A549 (cell line): Measurements from ENCODE around the gene EML1. TPM values are rescaled to one million over a fixed set of nuclear protein-coding genes. Genes with fewer than 3 reads are reported as not detected.

ENCODE experiments used
- ATAC-seq, 2 experiments: fragments of 200-7000 bp in 1 of 2; fragments of >200 bp in 1 of 2; cut with Nextera tagmentation in 1 of 2; cut with Tn5 transposase in 1 of 2; 3 replicates each; pipeline versions ENCODE4 v1.8.0 to v1.9.1; 2018 to 2020; ENCODE audit warnings: mild to moderate bottlenecking in 1 of 2, moderate library complexity in 1 of 2
- CTCF ChIA-PET: fragments of 300-600 bp; sonication (Branson Sonifier 250); formaldehyde crosslinking; extraction: SDS; loops from one replicate; lab custom pipeline; 2021; ENCODE audit warnings: antibody characterized with exemption, inconsistent platforms; lab: Yijun Ruan, JAX
- POLR2A ChIA-PET: fragments of 350-600 bp; formaldehyde crosslinking; extraction: SDS; loops from one replicate; lab custom pipeline; 2021; ENCODE audit warnings: antibody characterized with exemption, inconsistent platforms; lab: Yijun Ruan, JAX
- DNase-seq, 2 experiments: peaks; one replicate each; pipeline versions ENCODE4 v3.0.0 to v3.0.0-alpha.2; 2011 to 2016; ENCODE audit warnings: low read depth in 1 of 2, low spot score in 1 of 2
- FAIRE-seq: peaks from 2 replicates; lab custom pipeline; 2011; peaks lifted over from hg19 to GRCh38; lab: Jason Lieb, UNC
- H3K27ac ChIP-seq, 2 experiments: fragments of >200 bp; sonication (Bioruptor Twin); formaldehyde crosslinking; 3 replicates each; pipeline ENCODE4 v1.5.1; 2016 to 2017
- H3K4me1 ChIP-seq: fragments of >200 bp; sonication (Bioruptor Twin); formaldehyde crosslinking; 3 replicates; pipeline ENCODE4 v1.6.1; 2016
- H3K4me2 ChIP-seq: fragments of >200 bp; sonication (Bioruptor Twin); formaldehyde crosslinking; 3 replicates; pipeline ENCODE4 v1.6.1; 2016
- H3K4me3 ChIP-seq: fragments of >200 bp; sonication (Bioruptor Twin); formaldehyde crosslinking; 3 replicates; pipeline ENCODE4 v1.5.1; 2016
- H3K9me3 ChIP-seq: fragments of >200 bp; sonication (Bioruptor Twin); formaldehyde crosslinking; 3 replicates; pipeline ENCODE4 v1.6.1; 2016
- ATOH8 ChIP-seq: fragments of 250-450 bp; sonication (Bioruptor Pico); IDR thresholded peaks from 2 replicates; pipeline ENCODE4 v1.5.0; 2020; ENCODE audit warnings: low read depth, mild to moderate bottlenecking, moderate library complexity
- CBX8 ChIP-seq: fragments of 200-600 bp; sonication (generic); IDR thresholded peaks from 2 replicates; pipeline ENCODE4 v1.6.1; 2016
- EHF ChIP-seq: fragments of 250-450 bp; sonication (Bioruptor Pico); IDR thresholded peaks from 2 replicates; pipeline ENCODE4 v1.5.0; 2020; ENCODE audit warnings: mild to moderate bottlenecking
- EHMT2 ChIP-seq: fragments of 200-600 bp; sonication (generic); IDR thresholded peaks from 2 replicates; pipeline ENCODE4 v1.6.1; 2016; ENCODE audit warnings: antibody characterized with exemption, low read depth, mild to moderate bottlenecking, moderate library complexity
- HDAC2 ChIP-seq: fragments of 200-600 bp; sonication (generic); IDR thresholded peaks from 2 replicates; pipeline ENCODE4 v1.6.1; 2016
- HEYL ChIP-seq: fragments of 250-450 bp; sonication (Bioruptor Pico); IDR thresholded peaks from 2 replicates; pipeline ENCODE4 v1.8.0; 2021; ENCODE audit warnings: mild to moderate bottlenecking, moderate library complexity
- HOXA7 ChIP-seq: fragments of 250-450 bp; sonication (Bioruptor Pico); IDR thresholded peaks from 2 replicates; pipeline ENCODE4 v1.5.0; 2020; ENCODE audit warnings: mild to moderate bottlenecking, moderate library complexity
- HOXB13 ChIP-seq: fragments of 250-450 bp; sonication (Bioruptor Pico); IDR thresholded peaks from 2 replicates; pipeline ENCODE4 v1.5.0; 2020; ENCODE audit warnings: low read depth, mild to moderate bottlenecking, moderate library complexity
- HOXB5 ChIP-seq: fragments of 250-450 bp; sonication (Bioruptor Pico); IDR thresholded peaks from 2 replicates; pipeline ENCODE4 v1.5.0; 2020; ENCODE audit warnings: mild to moderate bottlenecking, moderate library complexity
- JUNB ChIP-seq: fragments of >200 bp; sonication (Bioruptor Twin); formaldehyde crosslinking; IDR thresholded peaks from 2 replicates; pipeline ENCODE4 v1.6.1; 2016
- KDM5A ChIP-seq: fragments of 200-600 bp; sonication (generic); IDR thresholded peaks from 2 replicates; pipeline ENCODE4 v1.6.1; 2016; ENCODE audit warnings: antibody characterized with exemption, mild to moderate bottlenecking
- NPAS2 ChIP-seq: fragments of 250-450 bp; sonication (Bioruptor Pico); IDR thresholded peaks from 2 replicates; pipeline ENCODE4 v1.8.0; 2022; ENCODE audit warnings: mild to moderate bottlenecking, moderate library complexity, borderline replicate concordance
- NR3C1 ChIP-seq: fragments of >200 bp; sonication (Bioruptor Twin); formaldehyde crosslinking; IDR thresholded peaks from 3 replicates; pipeline ENCODE4 v1.6.1; 2017
- RARB ChIP-seq: fragments of 250-450 bp; sonication (Bioruptor Pico); IDR thresholded peaks from 2 replicates; pipeline ENCODE4 v1.8.0; 2021; ENCODE audit warnings: mild to moderate bottlenecking, moderate library complexity
- REST ChIP-seq: fragments of 200-600 bp; sonication (generic); IDR thresholded peaks from 2 replicates; pipeline ENCODE4 v1.6.1; 2016; ENCODE audit warnings: antibody characterized with exemption, mild to moderate bottlenecking, moderate library complexity
- RNF2 ChIP-seq: fragments of 200-600 bp; sonication (generic); IDR thresholded peaks from 2 replicates; pipeline ENCODE4 v1.6.1; 2016; ENCODE audit warnings: low read depth, mild to moderate bottlenecking, antibody characterized with exemption, moderate library complexity, borderline replicate concordance
- SREBF2 ChIP-seq: fragments of 450-650 bp; IDR thresholded peaks from 2 replicates; pipeline ENCODE4 v1.6.1; 2014; ENCODE audit warnings: mild to moderate bottlenecking, moderate library complexity
- TFCP2L1 ChIP-seq: fragments of 250-450 bp; sonication (Bioruptor Pico); IDR thresholded peaks from 2 replicates; pipeline ENCODE4 v1.5.0; 2021; ENCODE audit warnings: mild to moderate bottlenecking
- TP53 ChIP-seq: fragments of 250-450 bp; sonication (Bioruptor Pico); IDR thresholded peaks from 2 replicates; pipeline ENCODE4 v1.5.0; 2021; ENCODE audit warnings: mild to moderate bottlenecking, moderate library complexity
- ZNF302 ChIP-seq: fragments of 250-450 bp; sonication (Bioruptor Pico); IDR thresholded peaks from 2 replicates; pipeline ENCODE4 v1.9.0; 2021; ENCODE audit warnings: inconsistent platforms, mild to moderate bottlenecking, moderate library complexity
- WGBS: methylation state at CpG from one replicate; pipeline ENCODE4 v1.1.6; 2017; ENCODE audit errors: missing lambda C conversion rate; 5-methylcytosine and 5-hydroxymethylcytosine counted together
- polyA plus RNA-seq, 4 experiments: library from polyadenylated mRNA; depleted of rRNA in 3 of 4; stranded (reverse); fragments of >200 nt; fragmentation: RNase III in 1 of 4; extraction: RNeasy Plus Mini Kit Qiagen cat#74134 plus additional on column Dnase treatment in 1 of 4; gene quantifications; 2 replicates in 3 of 4; 3 replicates in 1 of 4; pipeline ENCODE4 v1.2.3, GENCODE V29; 2011 to 2017
- TF ChIP-seq, protein P1 (sequence below): fragments of >200 bp; sonication (Bioruptor Twin); formaldehyde crosslinking; IDR thresholded peaks from 3 replicates; pipeline ENCODE4 v1.6.1; 2016
- TF ChIP-seq, protein P2 (sequence below): IDR thresholded peaks from 2 replicates; pipeline ENCODE4 v1.6.1; 2012; ENCODE audit warnings: low read depth, borderline replicate concordance

The EML1 gene
- polyA plus RNA-seq, 2 of the 4 experiments (the other 2 are of a cell fraction) = 29.7 to 30.8 TPM

- CTCF ChIA-PET = interaction anchor here (5.5 kb wide), 1 partner anchor 12 kb away, joined by 44 read pairs; no protein-coding TSS in a partner anchor
Measured at GRCh38 chr14:99936056-99936455, 142.8 kb downstream of the EML1 start.

DNA sequence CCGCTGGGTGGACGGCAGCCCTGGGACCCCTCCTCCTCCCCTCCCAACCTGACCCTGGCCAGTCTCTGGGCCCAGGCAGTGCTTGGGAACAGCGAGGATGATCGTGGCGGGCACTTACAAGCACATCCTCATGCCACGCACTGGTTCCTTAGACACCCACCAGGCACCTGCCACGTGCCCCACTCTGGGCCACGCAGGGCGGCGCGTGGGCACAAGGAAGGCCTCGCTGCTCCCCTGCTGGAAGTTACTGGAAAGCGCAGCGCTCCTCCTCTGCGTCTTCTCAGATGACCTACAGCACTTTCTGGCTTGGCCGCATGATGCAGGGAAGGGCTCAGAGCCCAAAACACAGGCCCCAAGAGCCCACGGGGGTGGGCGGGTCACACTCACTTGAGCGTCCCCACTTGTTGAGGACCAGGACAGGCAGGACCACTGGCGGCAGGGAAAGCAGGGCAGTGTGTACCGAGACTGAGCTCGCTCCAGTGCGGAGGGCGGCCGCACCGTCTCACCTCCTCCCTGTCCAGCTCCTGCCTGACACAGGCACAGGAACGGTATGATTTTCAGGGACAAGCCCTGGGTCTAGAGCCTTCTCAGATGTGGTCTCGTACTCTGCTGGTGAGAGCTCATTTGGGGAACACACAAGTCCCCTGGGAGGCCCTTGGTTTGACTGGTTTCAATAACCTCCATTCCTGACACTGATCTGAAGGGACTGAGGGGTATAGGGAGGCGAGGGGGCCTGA is 143.7 kb downstream of the EML1 start:
- DNase-seq (no peak), ATAC-seq (peak; percentile 68 to 74; a peak in 3 of 6 replicates), FAIRE-seq (no peak)
- Histone ChIP-seq H3K27ac (no peak overlapping the region), H3K4me3 (no peak overlapping the region), H3K4me2 (no peak overlapping the region), H3K9me3 (no peaks in the 10 kb centered on the region), H3K4me1 (no peaks in the 10 kb centered on the region)
- CTCF ChIA-PET = interaction anchor here (1.0 to 5.5 kb wide), 2 partner anchors 11 to 38 kb away, joined by 3 to 44 read pairs; no protein-coding TSS in a partner anchor
- POLR2A ChIA-PET = no interaction called here
- no peak for TF ChIP-seq ZNF302 (CRISPR knock-in tag)
- no peak for TF ChIP-seq HEYL (CRISPR knock-in tag)
- no peak for TF ChIP-seq TP53 (CRISPR knock-in tag)
- no peak for TF ChIP-seq KDM5A
- TF ChIP-seq HDAC2 = no peak
- no peak for TF ChIP-seq HOXA7 (CRISPR knock-in tag)
- TF ChIP-seq ATOH8 = no peak
- TF ChIP-seq RNF2 = no peak
- TF ChIP-seq RARB = no peak
- TF ChIP-seq NPAS2 = no peak
- no peak for TF ChIP-seq HOXB5 (CRISPR knock-in tag)
- TF ChIP-seq TFCP2L1 (CRISPR knock-in tag) = no peak
- no peak for TF ChIP-seq HOXB13 (CRISPR knock-in tag)
- TF ChIP-seq CBX8 = no peak
- no peak for TF ChIP-seq JUNB
- TF ChIP-seq, protein P1, sequence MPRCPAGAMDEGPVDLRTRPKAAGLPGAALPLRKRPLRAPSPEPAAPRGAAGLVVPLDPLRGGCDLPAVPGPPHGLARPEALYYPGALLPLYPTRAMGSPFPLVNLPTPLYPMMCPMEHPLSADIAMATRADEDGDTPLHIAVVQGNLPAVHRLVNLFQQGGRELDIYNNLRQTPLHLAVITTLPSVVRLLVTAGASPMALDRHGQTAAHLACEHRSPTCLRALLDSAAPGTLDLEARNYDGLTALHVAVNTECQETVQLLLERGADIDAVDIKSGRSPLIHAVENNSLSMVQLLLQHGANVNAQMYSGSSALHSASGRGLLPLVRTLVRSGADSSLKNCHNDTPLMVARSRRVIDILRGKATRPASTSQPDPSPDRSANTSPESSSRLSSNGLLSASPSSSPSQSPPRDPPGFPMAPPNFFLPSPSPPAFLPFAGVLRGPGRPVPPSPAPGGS = no peak
- no peak for TF ChIP-seq REST
- TF ChIP-seq SREBF2 = no peak
- no peak for TF ChIP-seq EHMT2
- TF ChIP-seq, all 56 proteins: peak for 0
- WGBS = 96% methylated on average over 28 of the region's 29 CpGs

More at GRCh38 chr14:99936056-99936455, 142.8 kb downstream of the EML1 start:
- TF ChIP-seq, protein P2, sequence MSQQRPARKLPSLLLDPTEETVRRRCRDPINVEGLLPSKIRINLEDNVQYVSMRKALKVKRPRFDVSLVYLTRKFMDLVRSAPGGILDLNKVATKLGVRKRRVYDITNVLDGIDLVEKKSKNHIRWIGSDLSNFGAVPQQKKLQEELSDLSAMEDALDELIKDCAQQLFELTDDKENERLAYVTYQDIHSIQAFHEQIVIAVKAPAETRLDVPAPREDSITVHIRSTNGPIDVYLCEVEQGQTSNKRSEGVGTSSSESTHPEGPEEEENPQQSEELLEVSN = no peak
- TF ChIP-seq EHF (CRISPR knock-in tag) (no peak), NR3C1 (no peak)
- ATAC-seq = no peak
- Histone ChIP-seq H3K4me2 (no peak overlapping the region), H3K27ac (no peak overlapping the region), H3K4me1 (no peaks in the 10 kb centered on the region), H3K9me3 (no peaks in the 10 kb centered on the region), H3K4me3 (no peak overlapping the region)
- POLR2A ChIA-PET = no interaction called here
- no peak for DNase-seq
- 84% methylated on average over 16 of the region's 16 CpGs for WGBS
- no peak for FAIRE-seq
